Small intestine (tissue), 7 donors: ENCODE results near the gene TTLL1. TPM values are rescaled to one million over a fixed set of nuclear protein-coding genes. Genes with fewer than 3 reads are reported as not detected.
A peak's percentile ranks its signal among the peaks of the same experiment; 100 is the strongest.

ENCODE experiments used
- DNase-seq, 2 donors: peaks; one replicate each; pipeline versions ENCODE4 v3.0.0 to v3.0.0-alpha.2; 2013
- FAIRE-seq: peaks from 2 replicates; lab custom pipeline; 2012; peaks lifted over from hg19 to GRCh38; lab: Jason Lieb, UNC
- H3K27ac ChIP-seq, 3 donors: one replicate each; pipeline ENCODE4 v1.5.1; 2013; ENCODE audit warnings: low read length in 2 of 3, mild to moderate bottlenecking in 2 of 3, control low read depth in 1 of 3, inconsistent platforms in 1 of 3, low read depth in 1 of 3, moderate library complexity in 1 of 3
- H3K27me3 ChIP-seq, 3 donors: one replicate each; pipeline ENCODE4 v1.6.1; 2013; ENCODE audit warnings: low read length in 3 of 3, inconsistent platforms in 1 of 3; ENCODE audit not compliant: control insufficient read depth in 3 of 3, insufficient read depth in 3 of 3
- H3K36me3 ChIP-seq, 3 donors: one replicate each; pipeline ENCODE4 v1.6.1; 2013; ENCODE audit warnings: low read length in 3 of 3, inconsistent platforms in 1 of 3, low read depth in 1 of 3, mild to moderate bottlenecking in 1 of 3, moderate library complexity in 1 of 3; ENCODE audit not compliant: control insufficient read depth in 3 of 3, insufficient read depth in 2 of 3
- H3K4me1 ChIP-seq, 3 donors: one replicate each; pipeline ENCODE4 v1.6.1; 2013; ENCODE audit warnings: low read length in 2 of 3, inconsistent platforms in 1 of 3, low read depth in 1 of 3, mild to moderate bottlenecking in 1 of 3, moderate library complexity in 1 of 3; ENCODE audit not compliant: control insufficient read depth in 3 of 3, insufficient read depth in 2 of 3
- H3K4me3 ChIP-seq, 3 donors: one replicate each; pipeline ENCODE4 v1.5.1; 2013; ENCODE audit warnings: low read length in 3 of 3, control low read depth in 1 of 3, inconsistent platforms in 1 of 3, low read depth in 1 of 3, mild to moderate bottlenecking in 1 of 3, moderate library complexity in 1 of 3
- H3K9me3 ChIP-seq, 2 donors: one replicate each; pipeline ENCODE4 v1.6.1; 2013; ENCODE audit warnings: low read depth in 1 of 2, low read length in 1 of 2; ENCODE audit not compliant: control insufficient read depth in 2 of 2, insufficient read depth in 1 of 2
- WGBS, 3 donors: extraction: QIAGEN DNeasy Blood & Tissue Kit; methylation state at CpG; one replicate each; pipeline ENCODE4 v1.1.7; 2013; 5-methylcytosine and 5-hydroxymethylcytosine counted together
- polyA plus RNA-seq, 4 donors: library from polyadenylated mRNA; stranded (reverse) in 3 of 4; unstranded in 1 of 4; fragments of 200-250 nt in 3 of 4; fragments of 120-200 nt in 1 of 4; gene quantifications; one replicate each; pipeline versions ENCODE4 v1.2.1 to v1.2.3, GENCODE V29; 2013
- donor health status: healthy with polysubstance abuse.
- donor health status: control.
- donor health status: control.
- donor health status: Bipolar disorder and iron deficiency.
- donor health status: healthy.

Gene TTLL1
- polyA plus RNA-seq, 4 donors = 1.1 to 4.2 (median 2.4) TPM

DNA sequence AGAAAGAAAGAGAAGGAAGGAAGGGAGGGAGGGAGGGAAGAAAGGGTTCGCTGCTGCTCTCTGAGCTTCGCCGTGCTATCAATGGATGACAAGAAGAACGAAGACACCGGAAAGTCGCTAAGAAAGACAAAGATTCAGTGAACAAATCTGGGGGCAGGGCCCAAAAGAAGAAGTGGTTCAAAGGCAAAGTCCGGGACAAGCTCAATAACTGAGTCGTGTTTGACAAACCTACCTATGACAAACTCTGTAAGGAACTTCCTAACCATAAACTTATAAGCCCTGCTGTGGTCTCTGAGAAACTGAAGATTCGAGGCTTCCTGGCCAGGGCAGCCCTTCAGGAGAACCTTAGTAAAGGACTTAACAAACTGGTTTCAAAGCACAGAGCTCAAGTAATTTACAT, 2.9 kb upstream of the TTLL1 start:
- no peaks in the 10 kb centered on the region for H3K36me3 ChIP-seq
- no peak for DNase-seq
- H3K27me3 ChIP-seq = no peaks in the 10 kb centered on the region
- 63 to 72% (median 68%) methylated on average over 9 of the region's 9 CpGs for WGBS, 3 donors
- H3K9me3 ChIP-seq = peaks cover 0 to 7% of the 10 kb centered on the region in 2 donors
- FAIRE-seq = no peak
- no peak overlapping the region for H3K4me3 ChIP-seq
- H3K27ac ChIP-seq = no peak overlapping the region
- H3K4me1 ChIP-seq = peaks cover 0 to 5% (median 0%) of the 10 kb centered on the region in 3 donors

DNA sequence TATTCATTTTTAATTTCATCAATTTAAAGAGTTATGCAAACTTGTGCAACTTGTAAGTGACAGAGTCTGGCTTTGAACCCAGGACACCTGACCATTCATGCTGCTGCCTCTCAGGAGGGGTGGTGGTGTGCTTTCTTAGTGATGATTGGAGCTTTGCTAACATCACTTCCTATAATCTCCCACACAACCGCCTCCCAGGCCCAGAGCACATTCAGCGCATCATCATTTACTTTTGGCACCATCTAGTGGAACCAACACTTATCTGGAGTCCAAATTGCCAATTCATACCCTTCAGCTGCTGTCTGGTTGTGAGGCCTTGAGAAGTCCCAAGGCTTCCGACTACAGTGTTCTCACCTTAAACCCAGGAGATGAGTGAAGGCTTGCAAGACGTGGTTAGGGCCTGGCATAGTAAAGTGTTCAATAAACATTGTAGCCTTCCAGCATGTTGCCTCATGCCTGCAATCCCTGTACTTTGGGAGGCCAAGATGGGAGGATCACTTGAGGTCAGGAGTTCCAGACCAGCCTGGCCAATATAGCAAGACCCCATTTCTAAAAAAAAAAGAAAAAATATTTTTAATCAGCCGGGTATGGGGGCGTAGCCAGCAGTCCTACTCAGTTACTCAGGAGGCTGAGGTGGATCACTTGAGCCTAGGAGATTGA, 1.1 kb upstream of the TTLL1 start:
- Histone ChIP-seq H3K4me1 (peaks cover 0 to 5% (median 0%) of the 10 kb centered on the region in 3 donors), H3K9me3 (no peaks in the 10 kb centered on the region), H3K27ac (no peak overlapping the region), H3K27me3 (no peaks in the 10 kb centered on the region), H3K4me3 (no peak overlapping the region), H3K36me3 (peaks cover 0 to 3% (median 0%) of the 10 kb centered on the region in 3 donors)
- WGBS, 3 donors = 53 to 59% (median 57%) methylated on average over 6 of the region's 6 CpGs
- DNase-seq = peak; percentile 45 to 68
- no peak for FAIRE-seq

DNA sequence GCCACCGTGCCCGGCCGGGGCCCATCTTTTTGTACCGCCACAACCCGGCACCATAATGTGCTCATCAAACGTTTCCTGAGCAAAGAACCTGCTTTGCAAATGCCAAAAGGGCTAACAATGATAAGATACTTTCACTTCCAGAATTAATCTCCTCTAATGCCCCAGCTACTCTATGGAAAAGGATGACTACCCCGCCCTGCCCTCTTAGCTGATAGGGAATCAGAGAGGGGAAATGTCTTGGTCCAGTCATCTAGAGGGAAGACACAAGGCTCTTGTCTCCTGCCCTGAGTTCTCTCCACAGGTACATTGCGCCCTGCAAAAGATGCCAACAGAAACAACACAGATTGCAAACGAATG, 586 bp downstream of the TTLL1 start:
- peaks cover 0 to 3% (median 0%) of the 10 kb centered on the region in 3 donors for H3K36me3 ChIP-seq
- H3K27ac ChIP-seq = peak overlapping the region; percentile 2 to 76 (median 68)
- DNase-seq = no peak
- peak overlapping the region; percentile 60 to 83 (median 78) for H3K4me3 ChIP-seq
- WGBS, 3 donors = 7 to 37% (median 34%) methylated on average over 9 of the region's 9 CpGs
- H3K4me1 ChIP-seq = peaks cover 0 to 5% (median 0%) of the 10 kb centered on the region in 3 donors
- H3K9me3 ChIP-seq = no peaks in the 10 kb centered on the region
- FAIRE-seq = no peak
- H3K27me3 ChIP-seq = no peaks in the 10 kb centered on the region

DNA sequence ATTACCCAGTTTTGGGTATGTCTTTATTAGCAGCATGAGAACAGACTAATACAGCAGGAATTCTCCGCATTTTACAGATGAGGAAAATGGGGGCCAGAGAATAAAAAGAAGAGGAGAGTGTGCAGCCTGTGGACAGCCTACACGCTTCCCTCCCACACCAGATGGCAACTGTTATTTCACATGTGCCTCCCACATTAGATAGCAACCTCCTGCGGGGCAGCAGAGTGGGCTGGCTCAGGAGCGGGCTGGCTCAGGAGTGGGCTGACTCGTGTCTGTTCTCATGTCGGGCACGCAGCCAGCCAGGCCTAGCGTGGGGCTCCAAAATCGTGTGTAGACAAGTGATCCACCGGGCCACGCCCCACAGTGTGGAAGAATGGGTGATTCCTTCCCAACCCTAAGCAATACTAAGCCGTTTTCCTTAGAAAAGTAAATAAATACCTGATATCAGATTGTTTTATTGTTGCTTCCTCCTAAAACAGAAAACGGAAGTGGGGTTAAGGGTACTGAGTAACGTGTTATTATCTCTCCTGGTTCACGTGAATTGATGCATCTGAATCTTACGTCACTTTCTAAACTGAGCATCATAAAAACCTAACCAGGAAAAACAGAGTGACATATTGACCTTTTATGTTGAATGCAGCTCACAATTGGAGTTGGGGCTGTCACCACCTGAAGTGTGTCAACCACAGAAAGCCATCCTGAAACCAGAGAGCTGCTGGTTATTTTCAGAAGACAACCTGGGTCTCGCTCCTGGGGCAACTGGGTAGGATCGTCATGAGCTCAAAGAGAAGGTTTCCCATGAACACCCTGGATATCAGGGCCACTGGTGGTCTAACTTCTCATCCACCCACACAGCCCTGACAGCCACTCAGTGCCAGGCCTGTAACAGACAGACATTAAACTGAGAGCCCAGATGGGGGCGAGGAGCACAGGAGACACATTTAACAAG, 3.3 kb downstream of the TTLL1 start:
- Histone ChIP-seq H3K9me3 (no peaks in the 10 kb centered on the region), H3K27me3 (no peaks in the 10 kb centered on the region), H3K4me3 (no peak overlapping the region), H3K4me1 (peaks cover 0 to 5% (median 0%) of the 10 kb centered on the region in 3 donors), H3K36me3 (peaks cover 0 to 3% (median 0%) of the 10 kb centered on the region in 3 donors), H3K27ac (peak overlapping the region in 1 of 3 donors; percentile 59)
- WGBS, 3 donors = 56 to 74% (median 67%) methylated on average over 19 of the region's 19 CpGs
- DNase-seq (peak in 1 of 2 donors; percentile 20), FAIRE-seq (no peak)

DNA sequence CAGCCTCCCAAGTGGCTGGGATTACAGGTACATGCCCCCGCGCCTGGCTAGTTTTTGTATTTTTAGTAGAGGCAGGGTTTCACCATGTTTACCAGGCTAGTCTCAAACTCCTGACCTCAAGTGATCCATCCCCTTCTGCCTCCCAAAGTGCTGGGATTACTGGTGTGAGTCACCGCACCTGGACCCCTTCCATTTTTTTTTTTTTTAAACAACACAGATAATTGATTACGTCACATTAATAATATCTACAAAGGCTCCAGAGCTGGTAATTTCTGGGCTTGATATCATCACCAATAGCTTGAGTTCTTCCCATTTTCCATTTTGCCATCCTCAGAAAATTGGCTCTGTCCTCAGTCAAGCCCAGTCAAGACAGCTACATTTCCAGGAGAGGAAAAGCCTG, 7.2 kb downstream of the TTLL1 start:
- Histone ChIP-seq H3K4me3 (no peak overlapping the region), H3K27ac (no peak overlapping the region), H3K36me3 (peaks cover 0 to 7% (median 0%) of the 10 kb centered on the region in 3 donors), H3K9me3 (no peaks in the 10 kb centered on the region), H3K27me3 (no peaks in the 10 kb centered on the region), H3K4me1 (peaks cover 0 to 14% (median 0%) of the 10 kb centered on the region in 3 donors)
- DNase-seq (no peak), FAIRE-seq (no peak)
- 77 to 91% (median 79%) methylated on average over 4 of the region's 4 CpGs for WGBS, 3 donors

DNA sequence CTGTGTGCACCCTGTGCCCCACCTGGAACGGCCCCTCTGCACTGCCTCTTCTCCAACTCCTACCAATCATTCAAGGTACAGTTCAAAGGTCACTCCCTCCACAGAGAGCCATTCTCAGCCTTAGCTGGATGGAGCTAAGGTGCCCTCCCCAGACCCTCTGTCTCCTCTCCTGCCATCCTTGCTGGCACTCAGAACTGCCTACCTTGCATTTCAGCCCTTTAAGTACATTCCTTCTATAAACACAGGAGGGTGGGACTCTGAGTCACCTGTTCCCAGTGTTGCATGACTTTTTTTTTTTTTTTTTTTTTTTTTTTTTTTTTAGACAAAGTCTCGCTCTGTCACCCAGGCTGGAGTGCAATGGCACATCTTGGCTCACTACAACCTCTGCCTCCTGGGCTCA, 8.6 kb downstream of the TTLL1 start:
- DNase-seq = peak; percentile 72 to 76
- no peak overlapping the region for H3K27ac ChIP-seq

DNA sequence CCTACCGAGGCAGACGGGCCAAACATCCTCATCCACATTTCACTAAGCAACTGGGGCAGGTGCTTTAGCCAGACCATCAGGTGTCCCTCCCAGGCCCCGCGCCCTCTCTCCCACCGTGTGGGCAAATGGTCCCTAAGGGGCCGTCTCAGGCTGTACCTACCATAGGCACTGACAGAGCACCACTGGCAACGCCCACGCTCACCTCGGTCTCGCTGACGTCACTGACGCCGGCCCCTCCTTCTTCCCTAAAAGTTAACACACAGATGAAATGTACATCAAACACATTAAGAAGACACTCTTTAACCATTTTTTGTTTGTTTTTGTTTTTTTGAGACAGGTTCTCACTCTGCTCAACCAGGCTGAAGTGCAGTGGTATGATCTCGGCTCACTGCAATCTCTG, 9.4 kb downstream of the TTLL1 start:
- no peak for DNase-seq
- Histone ChIP-seq H3K36me3 (peaks cover 0 to 7% (median 0%) of the 10 kb centered on the region in 3 donors), H3K9me3 (no peaks in the 10 kb centered on the region), H3K27ac (no peak overlapping the region), H3K4me3 (no peak overlapping the region), H3K4me1 (peaks cover 0 to 14% (median 0%) of the 10 kb centered on the region in 3 donors), H3K27me3 (no peaks in the 10 kb centered on the region)
- WGBS, 3 donors = 91 to 94% (median 92%) methylated on average over 14 of the region's 14 CpGs
- FAIRE-seq = no peak

More for the DNA sequence above, 8.6 kb downstream of the TTLL1 start:
- FAIRE-seq = no peak
- 10 to 66% (median 49%) methylated on average over 2 of the region's 2 CpGs for WGBS, 3 donors
- Histone ChIP-seq H3K4me1 (peaks cover 0 to 14% (median 0%) of the 10 kb centered on the region in 3 donors), H3K4me3 (no peak overlapping the region), H3K27me3 (no peaks in the 10 kb centered on the region), H3K36me3 (peaks cover 0 to 5% (median 0%) of the 10 kb centered on the region in 3 donors), H3K9me3 (no peaks in the 10 kb centered on the region)

DNA sequence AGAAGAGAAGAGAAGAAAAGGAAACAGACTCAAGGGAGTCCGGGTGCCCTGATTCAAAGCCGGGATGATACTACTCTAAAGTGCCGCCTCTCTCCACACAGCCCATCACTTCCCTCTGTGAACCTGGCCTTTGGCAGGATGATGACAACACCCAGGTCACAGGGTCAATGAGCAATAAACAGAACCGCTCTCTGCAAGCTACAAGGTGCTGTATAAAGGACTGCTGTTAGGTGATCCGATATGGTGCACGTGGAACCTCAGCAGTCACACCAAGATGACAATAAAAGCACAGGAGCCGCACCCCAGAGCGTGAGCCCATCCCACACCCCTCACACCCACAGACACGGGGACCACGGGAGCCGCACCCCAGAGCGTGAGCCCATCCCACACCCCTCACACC, 10.7 kb downstream of the TTLL1 start:
- Histone ChIP-seq H3K27me3 (no peaks in the 10 kb centered on the region), H3K4me3 (no peak overlapping the region), H3K27ac (no peak overlapping the region), H3K4me1 (peaks cover 0 to 14% (median 0%) of the 10 kb centered on the region in 3 donors), H3K36me3 (peaks cover 0 to 7% (median 0%) of the 10 kb centered on the region in 3 donors), H3K9me3 (no peaks in the 10 kb centered on the region)
- DNase-seq (peak; percentile 89 to 92), FAIRE-seq (no peak)
- WGBS, 3 donors = 19 to 62% (median 46%) methylated on average over 8 to 12 of the region's 12 CpGs
